HL-60/S4 (cell line): Measurements from ENCODE around the gene ITPK1.
"Not testable (repeated sequence)": the region's sequence is repeated elsewhere in the genome, so short reads cannot be mapped to it uniquely, and the experiment has no call there.

Experiments used
- in situ Hi-C: fragments of 300-500 bp; cut with MboI; formaldehyde crosslinking; loops from 2 replicates; pipeline ENCODE4 v1.14.3; 2022; ENCODE audit warnings: low sequenced_read_pairs

ITPK1 gene

DNA sequence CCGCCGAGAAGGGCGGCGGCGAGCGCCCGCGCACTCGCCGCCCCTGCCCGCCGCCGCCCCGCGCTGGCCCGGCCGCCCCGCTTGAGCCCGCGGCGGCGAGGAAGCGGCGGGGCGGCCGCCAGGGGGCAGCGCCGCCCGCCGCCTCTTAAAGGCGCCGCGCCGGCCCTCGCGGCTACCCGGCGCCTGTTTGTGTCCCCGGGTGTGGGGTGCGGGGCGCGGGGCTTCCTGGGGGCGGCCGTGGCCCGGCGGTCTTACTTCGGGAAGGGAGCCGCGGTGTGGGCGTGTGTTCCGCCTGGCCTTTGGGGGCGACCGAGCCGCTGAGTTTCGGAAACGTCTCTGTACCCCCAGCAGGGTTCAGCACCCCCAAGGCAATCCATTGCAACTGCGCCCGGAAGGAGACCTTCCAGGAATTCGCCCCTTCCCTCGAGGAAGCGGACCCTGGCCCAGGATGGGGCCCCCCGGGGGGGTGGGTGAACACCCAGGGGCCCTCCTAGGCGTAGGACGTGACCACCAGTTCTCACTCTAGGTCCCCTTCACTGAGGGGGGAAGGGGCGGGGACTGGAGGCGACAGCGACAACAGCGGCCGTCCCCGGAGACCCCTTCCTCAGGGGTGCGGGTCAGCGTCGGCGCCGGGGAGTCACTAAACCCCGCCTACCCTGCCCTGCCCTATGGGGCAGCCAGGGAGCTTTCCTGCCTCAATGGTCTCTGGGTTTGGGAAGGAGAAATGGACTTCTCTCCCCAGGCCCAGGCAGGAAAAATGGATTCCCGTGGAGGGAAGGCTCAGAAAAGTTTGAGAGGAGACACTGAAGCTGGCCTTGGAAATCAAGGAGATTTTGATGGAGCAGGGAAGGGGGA lies at the start of gene ITPK1:
TSS of gene ITPK1 (minus strand) at position 105 of the 855 bp plus-strand sequence. CDS start 762 bp downstream, outside the sequence.
- in situ Hi-C loops: no loop called here

DNA sequence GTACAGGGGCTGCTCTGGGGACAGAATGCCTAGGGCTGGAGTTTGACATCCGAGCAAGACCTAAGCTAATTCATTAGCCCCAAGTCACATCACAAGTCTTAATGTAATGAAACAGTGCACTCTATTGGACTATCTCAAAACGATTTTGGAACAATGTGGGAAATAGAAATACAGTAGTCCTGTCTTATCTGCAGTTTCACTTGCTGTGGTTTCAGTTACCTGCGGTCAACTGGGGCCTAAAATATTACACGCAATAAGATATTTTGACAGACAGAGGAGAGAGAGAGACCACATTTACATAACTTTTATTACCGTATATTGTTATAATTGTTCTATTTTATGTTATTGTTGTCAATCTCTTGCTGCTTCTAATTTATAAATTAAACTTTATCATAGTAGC lies 47.8 kb upstream of the ITPK1 start:
- in situ Hi-C loops: no loop called here

DNA sequence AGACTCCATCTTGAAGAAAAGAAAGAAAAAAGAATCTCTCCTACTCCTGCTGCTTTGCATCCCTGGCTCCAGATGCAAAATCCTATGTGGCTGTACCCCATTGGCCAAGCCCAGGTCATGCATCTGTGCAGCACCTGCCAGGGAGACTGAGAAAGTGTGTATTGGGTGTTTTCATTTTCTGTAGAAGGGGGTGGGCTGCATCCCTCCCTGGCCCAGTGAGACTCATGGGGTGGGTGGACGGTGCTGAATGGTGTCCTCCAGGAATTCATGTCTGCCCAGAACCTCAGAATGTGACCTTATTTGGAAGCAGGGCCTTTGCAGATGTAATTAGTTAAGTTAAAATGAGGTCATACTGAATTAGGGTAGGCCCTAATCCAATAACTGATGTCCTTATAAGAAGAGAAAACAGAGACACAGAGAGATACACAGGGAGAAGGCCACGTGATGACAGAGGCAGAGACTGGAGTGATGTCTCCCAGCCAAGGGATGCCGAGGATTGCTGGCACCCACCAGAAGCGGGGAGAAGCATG lies 45.8 kb upstream of the ITPK1 start:
- in situ Hi-C loops: no loop called here

DNA sequence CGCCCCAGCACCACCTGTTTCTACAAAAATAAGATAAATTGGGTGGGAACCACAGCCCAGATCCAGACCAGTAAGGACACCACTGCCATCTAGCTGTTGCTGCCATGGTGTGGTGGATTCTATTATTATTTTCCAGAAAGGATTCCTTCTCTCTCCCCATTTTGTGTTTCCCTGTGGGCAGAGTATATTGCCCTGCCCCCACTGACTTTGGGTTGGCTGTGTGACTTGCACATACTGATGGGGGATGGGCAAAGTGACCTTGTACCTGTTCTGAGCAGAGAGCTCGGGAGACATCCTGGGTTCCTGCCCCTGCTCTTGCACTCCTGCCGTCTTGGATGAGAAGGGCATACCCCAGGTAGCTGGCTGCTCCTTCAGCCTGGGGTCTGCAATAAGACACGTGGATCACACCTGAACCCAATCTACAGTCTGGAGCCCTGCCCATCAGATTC lies 44.7 kb upstream of the ITPK1 start:
- in situ Hi-C loops: no loop called here

DNA sequence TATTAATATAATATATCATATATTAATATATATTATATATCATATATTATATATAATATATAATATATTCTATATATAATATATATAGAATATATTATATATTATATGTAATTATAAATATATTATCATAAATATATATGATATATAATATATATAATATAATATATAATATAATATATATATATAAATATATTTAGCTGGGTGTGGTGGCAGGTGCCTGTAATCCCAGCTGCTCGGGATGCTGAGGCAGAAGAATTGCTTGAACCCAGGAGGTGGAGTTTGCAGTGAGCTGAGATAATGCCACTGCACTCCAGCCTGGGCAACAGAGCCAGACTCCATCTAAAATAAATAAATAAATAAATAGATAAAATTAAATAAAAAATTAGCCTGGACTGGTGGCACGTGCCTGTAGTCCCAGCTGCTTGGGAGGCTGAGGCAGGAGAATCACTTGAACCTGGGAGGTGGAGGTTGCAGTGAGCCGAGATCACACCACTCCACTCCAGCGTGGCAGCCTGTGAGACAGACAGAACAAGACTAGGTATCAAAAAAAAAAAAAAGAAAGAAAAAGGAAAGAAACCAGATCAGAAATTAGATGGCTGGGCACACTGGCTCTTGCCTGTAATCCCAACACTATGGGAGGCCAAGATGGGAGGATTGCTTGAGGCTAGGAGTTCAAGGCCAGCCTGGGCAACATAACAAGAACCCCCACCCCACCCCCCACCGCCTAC lies 44.1 kb upstream of the ITPK1 start:
- in situ Hi-C loops: not testable (repeated sequence)

DNA sequence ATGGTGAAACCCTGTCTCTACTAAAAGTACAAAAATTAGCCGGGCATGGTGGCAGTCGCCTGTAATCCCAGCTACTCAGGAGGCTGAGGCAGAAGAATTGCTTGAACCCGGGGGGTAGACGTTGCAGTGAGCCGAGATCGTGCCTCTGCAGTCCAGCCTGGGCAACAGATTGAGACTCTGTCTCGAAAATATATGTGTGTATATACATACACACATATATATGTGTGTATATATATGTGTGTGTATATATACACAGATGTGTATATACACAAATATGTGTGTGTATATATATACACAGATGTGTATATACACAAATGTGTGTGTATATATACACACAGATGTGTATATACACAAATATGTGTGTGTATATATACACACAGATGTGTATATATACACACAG lies 42.6 kb upstream of the ITPK1 start:
- in situ Hi-C loops: not testable (repeated sequence)

DNA sequence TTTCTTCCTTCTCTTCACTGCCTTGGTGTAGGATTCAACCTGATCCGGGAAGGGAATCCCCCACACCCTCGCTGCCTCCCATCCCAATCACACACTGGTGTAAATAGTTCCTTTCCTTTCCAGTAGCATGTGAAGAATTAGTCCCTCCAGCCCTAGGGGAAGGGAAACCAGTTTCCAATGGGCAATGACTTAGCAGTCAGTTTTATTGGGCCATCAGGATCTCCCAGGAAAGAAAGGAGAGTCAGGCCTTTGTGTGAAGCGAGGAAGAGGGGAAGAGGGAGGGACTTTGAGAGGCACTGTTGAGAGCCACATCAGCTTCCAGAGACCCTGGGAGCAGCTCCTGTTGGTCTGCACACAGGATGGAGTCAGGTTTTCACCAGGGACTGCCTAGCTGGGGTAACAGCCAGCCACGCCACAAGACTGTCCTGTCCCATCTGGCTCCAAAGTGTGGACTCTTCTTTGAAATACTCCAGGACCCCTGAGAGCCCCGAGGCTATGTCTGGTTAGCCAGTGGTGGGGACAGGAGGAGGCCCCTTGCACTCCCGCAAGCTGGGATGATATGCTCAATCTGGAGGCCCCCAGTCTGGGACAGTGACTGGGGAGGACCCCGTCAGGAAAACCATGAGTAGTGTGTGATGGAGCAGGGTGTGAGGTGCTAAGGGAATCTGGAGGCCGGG lies 41.1 kb upstream of the ITPK1 start:
- in situ Hi-C loops: no loop called here

DNA sequence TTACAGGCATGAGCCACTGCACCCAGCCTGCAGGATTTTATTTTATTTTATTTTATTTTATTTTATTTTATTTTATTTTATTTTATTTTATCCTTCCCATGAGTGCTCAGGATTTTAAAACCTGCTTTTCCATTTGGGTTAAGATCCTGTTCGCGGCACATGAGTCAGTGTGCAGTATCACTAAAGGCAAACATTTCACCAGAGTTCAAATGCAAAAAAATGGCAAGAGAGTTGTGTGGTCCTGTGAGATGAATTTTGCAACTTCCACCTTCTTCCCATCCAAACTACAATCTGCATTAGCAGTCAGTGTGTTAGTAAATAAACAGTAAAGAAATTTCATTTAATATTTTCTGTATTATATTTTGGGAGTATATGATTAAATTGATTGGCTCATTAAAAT lies 39.9 kb upstream of the ITPK1 start:
- in situ Hi-C loops: no loop called here

DNA sequence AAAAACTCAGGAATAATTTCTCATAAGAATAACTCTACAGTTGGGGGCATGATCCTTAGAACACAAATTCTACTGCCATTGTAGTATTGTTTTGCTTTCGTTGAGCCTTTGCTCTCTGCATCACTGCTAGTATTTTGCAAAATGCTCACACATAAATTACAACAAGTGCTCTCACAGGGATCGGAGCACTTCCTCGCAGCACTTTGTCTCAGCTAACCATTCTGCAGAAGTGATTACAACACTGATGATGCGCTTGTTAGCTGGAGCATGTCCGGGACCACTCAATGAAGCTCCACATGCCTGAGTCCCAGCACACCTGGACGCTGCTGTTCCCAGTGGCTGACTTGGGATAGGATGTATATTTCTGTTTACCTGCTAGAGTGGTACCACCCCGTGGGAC lies 37.4 kb upstream of the ITPK1 start:
- in situ Hi-C loops: no loop called here

DNA sequence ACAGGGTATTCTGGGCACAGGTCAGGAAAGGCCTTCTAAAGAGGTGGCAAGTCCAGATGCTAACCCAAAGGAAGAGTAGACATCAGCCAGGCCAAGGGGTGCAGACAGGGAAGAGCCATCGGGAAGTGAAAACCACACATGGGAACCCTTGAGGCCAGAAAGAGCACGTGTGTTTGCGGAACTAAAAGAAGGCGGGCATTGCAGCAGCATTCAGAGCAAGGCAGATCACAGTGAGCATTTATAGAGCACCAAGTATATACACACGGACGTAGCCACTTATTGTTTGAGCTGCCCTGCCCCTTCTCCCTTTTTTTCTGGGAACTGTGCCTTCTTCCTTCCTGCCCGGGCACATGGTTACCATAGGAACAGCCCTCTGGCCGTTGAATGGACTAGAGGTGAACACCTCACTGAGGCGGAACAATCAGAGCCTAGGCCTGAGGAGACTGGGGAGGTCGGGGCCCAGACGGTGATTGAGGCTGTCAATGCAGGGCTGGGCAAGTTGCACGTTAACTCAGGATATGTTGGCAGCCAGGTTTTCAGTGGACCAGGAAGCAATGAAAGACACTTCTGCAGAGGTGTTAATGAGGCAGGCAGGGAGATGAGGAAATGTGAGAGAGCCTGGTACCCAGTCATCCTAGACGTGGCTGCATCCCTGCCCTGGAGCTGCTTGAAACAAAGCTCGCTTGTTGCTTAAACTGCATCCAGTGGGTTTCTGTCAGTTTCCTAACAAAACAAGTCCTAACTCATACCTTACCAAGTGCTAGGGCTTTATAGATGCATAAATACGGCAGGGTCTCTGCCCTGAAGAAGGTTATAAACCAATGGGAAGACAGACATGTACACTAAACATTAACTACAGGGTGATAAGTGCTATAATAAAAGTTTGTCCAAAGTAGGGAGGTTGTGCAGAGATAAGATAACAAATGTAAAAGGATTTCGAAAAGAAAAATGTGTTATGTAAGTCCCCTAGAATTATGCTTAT lies 34.8 kb upstream of the ITPK1 start:
- in situ Hi-C loops: no loop called here

DNA sequence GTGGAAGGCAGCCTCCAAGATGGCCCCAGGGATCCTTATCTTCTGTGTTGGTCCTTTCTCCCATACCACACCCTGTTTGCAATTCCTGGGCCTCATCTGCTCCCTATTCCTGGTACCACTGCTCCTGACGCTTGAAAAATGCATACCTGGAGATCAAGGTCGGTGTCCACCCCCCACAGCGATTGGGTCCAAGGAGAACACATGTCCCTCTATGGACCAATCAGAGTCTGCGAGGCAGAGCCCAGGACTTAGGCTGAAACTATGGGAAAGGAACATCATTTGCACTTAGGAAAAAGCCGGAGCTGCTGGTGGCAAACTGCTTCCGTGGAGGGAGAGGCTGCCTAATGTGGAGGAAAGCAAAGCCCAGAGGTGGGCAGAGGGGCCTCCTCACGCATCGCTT lies 33.3 kb upstream of the ITPK1 start:
- in situ Hi-C loops: no loop called here

DNA sequence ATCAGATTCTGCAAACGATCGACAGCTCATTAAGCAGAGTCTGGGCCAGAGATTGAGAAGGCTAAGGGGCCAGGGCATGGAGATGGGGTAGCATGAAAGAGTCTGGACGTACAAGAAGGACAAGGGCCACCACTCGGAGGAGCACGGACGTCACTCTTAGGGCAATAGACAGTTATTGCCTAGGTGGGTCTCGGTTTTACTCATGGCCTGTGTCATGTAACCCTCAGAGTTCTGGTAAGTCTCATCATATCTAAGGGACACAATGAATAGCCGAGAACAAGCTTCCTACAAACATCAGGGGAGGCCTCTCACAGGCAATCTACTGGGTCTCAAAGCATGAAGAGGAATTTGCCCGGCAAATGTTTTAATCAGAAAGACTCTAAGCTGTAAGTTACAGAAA lies 30.4 kb upstream of the ITPK1 start:
- in situ Hi-C loops: no loop called here

DNA sequence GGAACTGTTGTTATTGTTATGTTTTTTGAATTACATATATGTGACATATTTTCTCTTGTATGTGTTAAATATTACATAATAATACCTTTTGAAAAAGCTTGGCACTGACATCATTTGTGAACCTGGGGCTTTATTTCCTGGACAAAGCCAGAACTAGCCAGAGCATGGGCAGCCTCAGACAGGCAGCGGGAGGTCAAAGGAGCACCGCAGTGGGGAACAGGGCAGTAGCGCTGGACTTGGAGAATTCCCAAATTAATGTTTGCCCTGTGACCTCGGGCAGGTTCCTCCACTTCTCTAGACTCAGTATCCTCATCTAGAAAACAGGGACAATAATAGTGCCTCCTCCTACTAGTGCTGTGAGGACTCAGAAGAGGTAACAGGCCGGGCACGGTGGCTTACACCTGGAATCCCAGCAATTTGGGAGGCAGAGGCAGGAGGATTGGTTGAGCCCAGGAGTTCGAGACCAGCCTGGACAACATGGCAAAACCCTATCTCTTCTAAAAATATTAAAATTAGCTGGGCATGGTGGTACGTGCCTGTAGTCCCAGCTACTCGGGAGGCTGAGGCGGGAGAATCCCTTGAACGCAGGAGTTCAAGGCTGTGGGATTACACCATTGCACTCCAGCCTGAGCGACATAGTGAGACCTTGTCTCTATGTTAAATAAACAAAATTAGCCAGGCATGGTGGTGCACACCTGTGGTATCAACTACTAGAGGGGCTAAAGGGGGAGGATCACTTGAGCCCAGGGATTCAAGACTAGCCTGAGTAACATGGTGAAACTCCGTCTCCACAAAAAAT lies 27.3 kb upstream of the ITPK1 start:
- in situ Hi-C loops: no loop called here

DNA sequence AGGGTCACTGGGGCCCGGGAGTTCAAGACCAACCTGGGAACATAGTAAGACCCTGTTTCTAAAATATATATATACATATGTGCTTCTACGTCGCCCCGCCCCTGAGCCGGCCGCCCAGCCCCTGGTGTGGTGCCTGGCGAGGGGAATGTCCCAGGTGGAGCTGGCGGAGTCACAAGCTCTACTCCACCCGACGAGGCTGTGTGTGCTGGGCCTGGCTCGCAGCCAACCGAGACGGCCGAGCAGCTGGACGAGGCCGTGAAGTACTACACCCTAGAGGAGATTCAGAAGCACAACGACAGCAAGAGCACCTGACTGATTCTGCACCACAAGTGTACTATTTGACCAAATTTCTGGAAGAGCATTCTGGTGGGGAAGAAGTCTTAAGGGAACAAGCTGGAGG lies 22.1 kb upstream of the ITPK1 start:
- in situ Hi-C loops: loop anchor here (5.0 kb wide), 1 partner anchor 186 kb away; no protein-coding TSS in a partner anchor

DNA sequence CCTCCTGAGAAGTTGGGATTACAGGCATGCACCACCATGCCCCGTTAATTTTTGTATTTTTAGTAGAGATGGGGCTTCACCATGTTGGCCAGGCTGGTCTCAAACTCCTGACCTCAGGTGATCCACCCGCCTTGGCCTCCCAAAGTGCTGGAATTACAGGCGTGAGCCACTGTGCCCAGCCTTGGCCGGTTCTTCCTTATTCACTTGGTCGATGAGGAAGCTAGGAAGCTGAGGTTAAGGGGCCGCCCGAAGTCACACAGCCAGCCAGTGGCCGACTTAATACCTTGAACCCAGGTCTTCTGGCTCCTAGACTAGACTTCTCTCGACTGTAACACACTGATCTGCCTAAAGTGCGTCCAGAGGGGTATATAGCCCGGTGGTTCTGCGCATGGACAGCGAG lies 20.8 kb upstream of the ITPK1 start:
- in situ Hi-C loops: loop anchor here (5.0 kb wide), 1 partner anchor 184 kb away; no protein-coding TSS in a partner anchor

DNA sequence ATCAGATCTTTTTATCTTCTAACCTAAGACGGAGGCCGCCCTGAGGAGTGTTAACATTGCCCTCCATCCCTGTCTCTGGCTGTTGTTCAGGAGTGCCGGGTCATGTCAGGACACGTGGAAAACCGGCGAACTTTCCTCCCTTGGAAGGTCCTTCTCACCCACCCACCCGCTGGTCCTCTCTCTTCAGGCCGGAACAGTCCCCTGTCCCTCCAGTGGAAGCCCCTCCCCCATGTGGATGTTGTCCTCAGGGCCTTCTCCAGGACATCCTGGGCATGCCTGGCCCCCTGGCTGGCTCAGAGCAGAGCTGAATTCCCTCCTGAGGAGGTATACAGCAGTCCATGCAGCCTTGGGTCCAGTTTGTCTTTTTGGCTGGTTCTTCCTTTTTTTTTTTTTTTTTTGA lies 20.3 kb upstream of the ITPK1 start:
- in situ Hi-C loops: loop anchor here (5.0 kb wide), 1 partner anchor 184 kb away; no protein-coding TSS in a partner anchor

DNA sequence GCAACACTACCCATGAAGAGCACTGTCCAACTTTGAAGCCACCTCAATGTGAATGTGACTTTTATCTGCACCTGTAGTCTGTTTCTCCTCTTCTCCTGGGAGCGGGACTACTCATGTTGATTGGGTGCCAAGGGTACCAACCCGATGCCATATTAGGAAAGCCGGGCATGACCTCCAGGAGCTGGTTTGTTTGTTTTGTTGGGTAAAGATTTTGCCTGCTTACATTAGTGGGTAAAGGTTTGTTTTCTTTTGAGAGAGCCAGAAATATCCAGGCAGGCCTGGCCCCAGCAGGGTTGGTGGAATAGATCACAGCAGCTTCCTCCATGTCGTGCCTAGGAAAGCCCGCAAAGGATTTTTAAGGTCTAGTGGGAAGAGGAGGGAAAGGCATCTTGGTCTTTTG lies 19.7 kb upstream of the ITPK1 start:
- in situ Hi-C loops: loop anchor here (5.0 kb wide), 1 partner anchor 183 kb away; no protein-coding TSS in a partner anchor

DNA sequence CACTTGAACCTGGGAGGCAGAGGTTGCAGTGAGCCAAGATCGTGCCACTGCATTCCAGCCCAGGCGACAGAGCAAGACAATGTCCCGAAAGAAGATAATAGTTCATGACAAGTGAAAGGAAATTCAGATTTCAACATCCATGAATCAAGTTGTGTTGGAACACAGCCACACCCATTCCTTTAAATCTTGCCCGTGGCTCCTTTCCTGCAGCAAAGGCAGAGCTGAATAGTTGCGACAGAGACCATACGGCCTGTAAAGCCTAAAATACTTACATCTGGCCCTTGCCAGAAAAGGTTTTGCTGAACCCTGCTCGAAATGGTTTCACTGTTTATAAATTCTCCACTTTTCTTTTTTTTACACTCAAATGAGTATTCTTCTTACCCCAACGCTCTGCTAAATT lies 17.7 kb upstream of the ITPK1 start:
- in situ Hi-C loops: no loop called here

DNA sequence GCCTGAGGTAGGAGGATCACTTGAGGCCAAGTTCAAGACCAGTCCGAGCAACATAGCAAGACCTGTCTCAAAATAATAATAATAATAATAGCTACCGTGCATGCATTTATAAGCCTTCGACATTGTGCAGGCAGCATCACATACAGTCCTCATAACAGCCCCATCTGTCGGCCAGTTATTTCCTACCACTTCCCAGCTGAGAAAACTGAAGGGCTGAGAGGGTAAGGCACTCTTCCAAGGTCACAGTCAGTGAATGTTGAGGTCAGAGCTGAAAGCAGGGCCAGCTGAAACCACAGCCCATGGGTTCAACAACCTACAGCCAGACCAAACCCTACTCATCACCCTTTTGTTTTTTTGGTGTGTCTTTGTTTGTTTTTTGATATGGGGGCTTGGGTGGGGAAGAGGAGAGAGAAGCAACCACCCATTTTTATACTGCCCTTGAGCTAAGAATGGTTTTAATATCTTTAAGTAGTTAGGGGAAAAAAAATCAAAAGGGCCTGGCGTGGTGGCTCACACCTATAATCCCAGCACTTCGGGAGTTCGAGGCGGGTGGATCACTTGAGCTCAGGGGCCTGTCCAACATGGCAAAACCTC lies 16.8 kb upstream of the ITPK1 start:
- in situ Hi-C loops: no loop called here
